Kidney epithelial cell (primary cell): Measurements from ENCODE around the gene CPLX1. TPM values are rescaled to one million over a fixed set of nuclear protein-coding genes. Genes with fewer than 3 reads are reported as not detected.

ENCODE experiments used
- DNase-seq: peaks from one replicate; pipeline ENCODE4 v3.0.0-alpha.2; 2010; ENCODE audit warnings: low read depth
- H3K27me3 ChIP-seq: 2 replicates; pipeline ENCODE4 v1.6.0; 2011; ENCODE audit warnings: low read length; ENCODE audit not compliant: control insufficient read depth, insufficient read depth
- H3K36me3 ChIP-seq: 2 replicates; pipeline ENCODE4 v1.5.1; 2011; ENCODE audit warnings: low read length; ENCODE audit not compliant: control insufficient read depth, insufficient read depth
- H3K4me3 ChIP-seq: 2 replicates; pipeline ENCODE4 v1.5.1; 2011; ENCODE audit warnings: low read depth, mild to moderate bottlenecking, control low read depth, low read length
- CTCF ChIP-seq: IDR thresholded peaks from 2 replicates; pipeline ENCODE4 v1.5.1; 2011; ENCODE audit warnings: mild to moderate bottlenecking, moderate library complexity, low read length, control low read depth, inconsistent platforms; ENCODE audit not compliant: insufficient read depth, poor library complexity, severe bottlenecking
- total RNA-seq: library from RNA; depleted of rRNA; stranded (reverse); fragments of >200 nt; gene quantifications from 2 replicates; pipeline ENCODE4 v1.2.3, GENCODE V29; 2015

CPLX1 gene
- total RNA-seq, 1 donor from 2014 or later = 0.17 TPM

- H3K4me3 ChIP-seq = no peak overlapping the region
- peaks cover 1% of the 10 kb centered on the region for H3K36me3 ChIP-seq
Measured at GRCh38 chr4:744212-744841, 81.6 kb downstream of the CPLX1 start.

GRCh38 chr4:743463-744211, 82.3 kb downstream of the CPLX1 start:
- H3K36me3 ChIP-seq = peaks cover 1% of the 10 kb centered on the region
- no peaks in the 10 kb centered on the region for H3K27me3 ChIP-seq
- H3K4me3 ChIP-seq = no peak overlapping the region
- TF ChIP-seq CTCF = no peak
- DNase-seq = no peak

More at GRCh38 chr4:744212-744841, 81.6 kb downstream of the CPLX1 start:
- TF ChIP-seq CTCF = no peak
- no peaks in the 10 kb centered on the region for H3K27me3 ChIP-seq
- no peak for DNase-seq

GRCh38 chr4:742742-743311, 83.1 kb downstream of the CPLX1 start:
- TF ChIP-seq CTCF = peak; percentile 88
- no peaks in the 10 kb centered on the region for H3K36me3 ChIP-seq
- H3K27me3 ChIP-seq = no peaks in the 10 kb centered on the region
- H3K4me3 ChIP-seq = no peak overlapping the region
- DNase-seq = no peak

- no peaks in the 10 kb centered on the region for H3K27me3 ChIP-seq
- no peak for DNase-seq
- peaks cover 1% of the 10 kb centered on the region for H3K36me3 ChIP-seq
- H3K4me3 ChIP-seq = no peak overlapping the region
- TF ChIP-seq CTCF = no peak
Measured at GRCh38 chr4:742096-742741, 83.7 kb downstream of the CPLX1 start.

GRCh38 chr4:740656-741282, 85.2 kb downstream of the CPLX1 start:
- H3K4me3 ChIP-seq = no peak overlapping the region
- peaks cover 1% of the 10 kb centered on the region for H3K36me3 ChIP-seq
- no peaks in the 10 kb centered on the region for H3K27me3 ChIP-seq
- TF ChIP-seq CTCF = no peak
- DNase-seq = no peak
